Measurements from ENCODE around the gene ABI1.

Gene ABI1

GRCh38 chr10:26821699-26822570 is 38.8 kb downstream of the ABI1 start:
- Histone ChIP-seq H3K4me3 (ENCODE audit: low read length) (no peak overlapping the region), H3K27ac (ENCODE audit: low read length) (no peak overlapping the region), H3K27me3 (ENCODE audit: control insufficient read depth, insufficient read depth, low read length) (no peaks in the 10 kb centered on the region), H3K36me3 (ENCODE audit: control insufficient read depth, low read depth, low read length) (no peaks in the 10 kb centered on the region), H3K9ac (ENCODE audit: low read length) (no peak overlapping the region), H3K9me3 (ENCODE audit: control insufficient read depth, low read depth, low read length) (no peaks in the 10 kb centered on the region), H3K4me1 (ENCODE audit: control insufficient read depth, low read depth, low read length) (no peaks in the 10 kb centered on the region)

GRCh38 chr10:26815500-26815899 is 45.3 kb downstream of the ABI1 start:
- H3K27me3 ChIP-seq (ENCODE audit: control insufficient read depth, insufficient read depth, low read length), result no peaks in the 10 kb centered on the region
- no peaks in the 10 kb centered on the region for H3K4me1 ChIP-seq (ENCODE audit: control insufficient read depth, low read depth, low read length)
- H3K4me3 ChIP-seq (ENCODE audit: low read length), result no peak overlapping the region
- H3K9me3 ChIP-seq (ENCODE audit: control insufficient read depth, low read depth, low read length), result no peaks in the 10 kb centered on the region
- no peak overlapping the region for H3K27ac ChIP-seq (ENCODE audit: low read length)
- no peaks in the 10 kb centered on the region for H3K36me3 ChIP-seq (ENCODE audit: control insufficient read depth, low read depth, low read length)
- H3K9ac ChIP-seq (ENCODE audit: low read length), result no peak overlapping the region

- Histone ChIP-seq H3K9ac (ENCODE audit: low read length) (no peak overlapping the region), H3K27me3 (ENCODE audit: control insufficient read depth, insufficient read depth, low read length) (no peaks in the 10 kb centered on the region), H3K4me3 (ENCODE audit: low read length) (no peak overlapping the region), H3K27ac (ENCODE audit: low read length) (no peak overlapping the region), H3K9me3 (ENCODE audit: control insufficient read depth, low read depth, low read length) (no peaks in the 10 kb centered on the region), H3K36me3 (ENCODE audit: control insufficient read depth, low read depth, low read length) (no peaks in the 10 kb centered on the region), H3K4me1 (ENCODE audit: control insufficient read depth, low read depth, low read length) (peaks cover 3% of the 10 kb centered on the region)
Measured at GRCh38 chr10:26810435-26811026, 50.2 kb downstream of the ABI1 start.

- H3K4me3 ChIP-seq (ENCODE audit: low read length), result no peak overlapping the region
- H3K36me3 ChIP-seq (ENCODE audit: control insufficient read depth, low read depth, low read length), result no peaks in the 10 kb centered on the region
- H3K4me1 ChIP-seq (ENCODE audit: control insufficient read depth, low read depth, low read length), result peaks cover 4% of the 10 kb centered on the region
- no peak overlapping the region for H3K9ac ChIP-seq (ENCODE audit: low read length)
- no peak overlapping the region for H3K27ac ChIP-seq (ENCODE audit: low read length)
- no peaks in the 10 kb centered on the region for H3K27me3 ChIP-seq (ENCODE audit: control insufficient read depth, insufficient read depth, low read length)
- no peaks in the 10 kb centered on the region for H3K9me3 ChIP-seq (ENCODE audit: control insufficient read depth, low read depth, low read length)
Measured at GRCh38 chr10:26809973-26810372, 50.8 kb downstream of the ABI1 start.

GRCh38 chr10:26807532-26807931 is 53.2 kb downstream of the ABI1 start:
- Histone ChIP-seq H3K27ac (ENCODE audit: low read length) (no peak overlapping the region), H3K27me3 (ENCODE audit: control insufficient read depth, insufficient read depth, low read length) (no peaks in the 10 kb centered on the region), H3K4me1 (ENCODE audit: control insufficient read depth, low read depth, low read length) (peaks cover 12% of the 10 kb centered on the region), H3K4me3 (ENCODE audit: low read length) (no peak overlapping the region), H3K9me3 (ENCODE audit: control insufficient read depth, low read depth, low read length) (no peaks in the 10 kb centered on the region), H3K36me3 (ENCODE audit: control insufficient read depth, low read depth, low read length) (no peaks in the 10 kb centered on the region), H3K9ac (ENCODE audit: low read length) (no peak overlapping the region)

- H3K9me3 ChIP-seq (ENCODE audit: control insufficient read depth, low read depth, low read length), result no peaks in the 10 kb centered on the region
- peaks cover 13% of the 10 kb centered on the region for H3K4me1 ChIP-seq (ENCODE audit: control insufficient read depth, low read depth, low read length)
- H3K36me3 ChIP-seq (ENCODE audit: control insufficient read depth, low read depth, low read length), result no peaks in the 10 kb centered on the region
- no peak overlapping the region for H3K9ac ChIP-seq (ENCODE audit: low read length)
- no peak overlapping the region for H3K4me3 ChIP-seq (ENCODE audit: low read length)
- no peak overlapping the region for H3K27ac ChIP-seq (ENCODE audit: low read length)
- no peaks in the 10 kb centered on the region for H3K27me3 ChIP-seq (ENCODE audit: control insufficient read depth, insufficient read depth, low read length)
Measured at GRCh38 chr10:26806557-26806956, 54.2 kb downstream of the ABI1 start.

- H3K9ac ChIP-seq (ENCODE audit: low read length), result no peak overlapping the region
- no peak overlapping the region for H3K4me3 ChIP-seq (ENCODE audit: low read length)
- H3K27me3 ChIP-seq (ENCODE audit: control insufficient read depth, insufficient read depth, low read length), result no peaks in the 10 kb centered on the region
- H3K9me3 ChIP-seq (ENCODE audit: control insufficient read depth, low read depth, low read length), result no peaks in the 10 kb centered on the region
- H3K4me1 ChIP-seq (ENCODE audit: control insufficient read depth, low read depth, low read length), result peaks cover 13% of the 10 kb centered on the region
- H3K36me3 ChIP-seq (ENCODE audit: control insufficient read depth, low read depth, low read length), result no peaks in the 10 kb centered on the region
- H3K27ac ChIP-seq (ENCODE audit: low read length), result no peak overlapping the region
Measured at GRCh38 chr10:26805567-26806245, 55.1 kb downstream of the ABI1 start.

GRCh38 chr10:26804418-26805393 is 56.1 kb downstream of the ABI1 start:
- Histone ChIP-seq H3K9me3 (ENCODE audit: control insufficient read depth, low read depth, low read length) (no peaks in the 10 kb centered on the region), H3K4me3 (ENCODE audit: low read length) (no peak overlapping the region), H3K27ac (ENCODE audit: low read length) (no peak overlapping the region), H3K27me3 (ENCODE audit: control insufficient read depth, insufficient read depth, low read length) (no peaks in the 10 kb centered on the region), H3K9ac (ENCODE audit: low read length) (no peak overlapping the region), H3K36me3 (ENCODE audit: control insufficient read depth, low read depth, low read length) (no peaks in the 10 kb centered on the region), H3K4me1 (ENCODE audit: control insufficient read depth, low read depth, low read length) (peaks cover 13% of the 10 kb centered on the region)

- H3K9me3 ChIP-seq (ENCODE audit: control insufficient read depth, low read depth, low read length), result no peaks in the 10 kb centered on the region
- no peak overlapping the region for H3K4me3 ChIP-seq (ENCODE audit: low read length)
- no peaks in the 10 kb centered on the region for H3K27me3 ChIP-seq (ENCODE audit: control insufficient read depth, insufficient read depth, low read length)
- no peak overlapping the region for H3K27ac ChIP-seq (ENCODE audit: low read length)
- peaks cover 13% of the 10 kb centered on the region for H3K4me1 ChIP-seq (ENCODE audit: control insufficient read depth, low read depth, low read length)
- H3K36me3 ChIP-seq (ENCODE audit: control insufficient read depth, low read depth, low read length), result no peaks in the 10 kb centered on the region
- no peak overlapping the region for H3K9ac ChIP-seq (ENCODE audit: low read length)
Measured at GRCh38 chr10:26803849-26804248, 56.9 kb downstream of the ABI1 start.

- Histone ChIP-seq H3K4me3 (ENCODE audit: low read length) (no peak overlapping the region), H3K4me1 (ENCODE audit: control insufficient read depth, low read depth, low read length) (peaks cover 13% of the 10 kb centered on the region), H3K27me3 (ENCODE audit: control insufficient read depth, insufficient read depth, low read length) (no peaks in the 10 kb centered on the region), H3K9me3 (ENCODE audit: control insufficient read depth, low read depth, low read length) (no peaks in the 10 kb centered on the region), H3K27ac (ENCODE audit: low read length) (peak overlapping the region; percentile 7), H3K9ac (ENCODE audit: low read length) (no peak overlapping the region), H3K36me3 (ENCODE audit: control insufficient read depth, low read depth, low read length) (no peaks in the 10 kb centered on the region)
Measured at GRCh38 chr10:26802527-26802926, 58.2 kb downstream of the ABI1 start.

- H3K9me3 ChIP-seq (ENCODE audit: control insufficient read depth, low read depth, low read length), result peaks cover under 1% of the 10 kb centered on the region
- peaks cover 13% of the 10 kb centered on the region for H3K4me1 ChIP-seq (ENCODE audit: control insufficient read depth, low read depth, low read length)
- no peak overlapping the region for H3K27ac ChIP-seq (ENCODE audit: low read length)
- no peak overlapping the region for H3K4me3 ChIP-seq (ENCODE audit: low read length)
- H3K27me3 ChIP-seq (ENCODE audit: control insufficient read depth, insufficient read depth, low read length), result no peaks in the 10 kb centered on the region
- no peaks in the 10 kb centered on the region for H3K36me3 ChIP-seq (ENCODE audit: control insufficient read depth, low read depth, low read length)
- no peak overlapping the region for H3K9ac ChIP-seq (ENCODE audit: low read length)
Measured at GRCh38 chr10:26801831-26802230, 58.9 kb downstream of the ABI1 start.

All from iPS-18a (cell line).